Stomach smooth muscle (tissue), 2 donors: ENCODE measurements around the gene GLTP.
"Not testable (repeated sequence)": the region's sequence is repeated elsewhere in the genome, so short reads cannot be mapped to it uniquely, and the experiment has no call there.

Experiments used
- H3K27ac ChIP-seq: one replicate; pipeline ENCODE4 v1.7.0; 2013; ENCODE audit warnings: mild to moderate bottlenecking, low read length, inconsistent platforms
- H3K27me3 ChIP-seq, 2 donors: one replicate each; pipeline ENCODE4 v1.7.0; 2013; ENCODE audit warnings: low read length in 2 of 2; ENCODE audit not compliant: insufficient read depth in 2 of 2, control insufficient read depth in 1 of 2
- H3K36me3 ChIP-seq, 2 donors: one replicate each; pipeline ENCODE4 v1.7.0; 2013; ENCODE audit warnings: low read length in 2 of 2; ENCODE audit not compliant: control insufficient read depth in 2 of 2, insufficient read depth in 2 of 2
- H3K4me1 ChIP-seq: one replicate; pipeline ENCODE4 v1.7.0; 2013; ENCODE audit warnings: low read length; ENCODE audit not compliant: control insufficient read depth, insufficient read depth
- H3K4me3 ChIP-seq, 2 donors: one replicate each; pipeline ENCODE4 v1.7.0; 2013; ENCODE audit warnings: low read length in 2 of 2
- H3K9ac ChIP-seq, 2 donors: one replicate each; pipeline ENCODE4 v1.7.0; 2013; ENCODE audit warnings: low read length in 2 of 2, mild to moderate bottlenecking in 1 of 2
- H3K9me3 ChIP-seq, 2 donors: one replicate each; pipeline ENCODE4 v1.7.0; 2013; ENCODE audit warnings: low read length in 2 of 2; ENCODE audit not compliant: control insufficient read depth in 2 of 2
- donor health status: healthy.
- donor health status: Pancreatic carcinoma.

The GLTP gene

DNA sequence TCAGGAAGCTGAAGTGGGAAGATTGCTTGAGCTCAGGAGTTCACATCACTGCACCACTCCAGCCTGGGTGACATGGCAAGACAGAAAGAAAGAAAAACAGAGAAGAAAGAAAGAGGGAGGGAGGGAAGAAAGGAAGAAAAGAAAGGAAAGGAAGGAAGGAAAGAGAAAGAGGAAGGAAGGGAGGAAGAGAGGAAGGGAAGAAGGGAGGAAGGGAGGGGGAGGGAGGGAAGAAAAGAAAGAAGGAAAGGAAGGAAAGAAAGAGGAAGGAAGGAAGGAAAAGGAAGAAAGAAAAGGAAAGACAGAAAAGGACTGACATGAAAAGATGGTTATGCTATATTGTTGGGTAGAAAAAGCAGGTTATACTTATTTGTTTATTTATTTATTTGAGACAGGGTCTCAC is 3.9 kb downstream of the GLTP start:
- H3K4me1 ChIP-seq, result peaks cover 22% of the 10 kb centered on the region
- H3K27me3 ChIP-seq, result no peaks in the 10 kb centered on the region
- no peak overlapping the region for H3K9ac ChIP-seq
- no peak overlapping the region for H3K4me3 ChIP-seq
- peaks cover 0 to 2% of the 10 kb centered on the region in 2 donors for H3K36me3 ChIP-seq
- H3K9me3 ChIP-seq, result no peaks in the 10 kb centered on the region
- H3K27ac ChIP-seq, result no peak overlapping the region

DNA sequence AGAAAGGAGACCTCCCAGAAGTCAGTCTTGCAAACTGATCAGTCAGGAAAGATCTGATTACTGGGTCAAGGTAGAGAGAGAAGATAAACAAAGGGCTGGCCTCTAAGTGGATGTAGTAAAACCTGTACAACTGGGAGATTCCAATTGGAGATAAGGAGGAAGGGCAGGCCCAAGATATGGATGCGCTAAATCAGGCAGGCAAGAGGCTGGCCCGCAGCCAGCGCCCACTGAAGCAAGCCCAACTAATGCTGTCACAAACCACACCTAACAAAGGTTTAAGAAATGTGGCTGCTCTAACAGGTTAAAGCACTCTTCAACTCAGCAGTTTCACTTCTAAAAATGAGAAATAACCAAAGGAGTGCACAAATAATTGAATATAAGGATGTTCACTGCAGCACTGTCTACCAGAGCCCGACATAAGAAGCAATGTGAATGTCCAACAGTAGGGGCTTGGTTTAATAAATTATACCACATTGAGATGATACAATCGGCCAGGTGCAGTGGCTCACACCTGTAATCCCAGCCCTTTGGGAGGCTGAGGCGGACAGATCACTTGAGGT is 4.7 kb downstream of the GLTP start:
- Histone ChIP-seq H3K4me1 (peaks cover 20% of the 10 kb centered on the region), H3K4me3 (no peak overlapping the region), H3K27ac (no peak overlapping the region), H3K27me3 (no peaks in the 10 kb centered on the region), H3K9me3 (no peaks in the 10 kb centered on the region), H3K9ac (no peak overlapping the region), H3K36me3 (peaks cover 0 to 2% of the 10 kb centered on the region in 2 donors)

DNA sequence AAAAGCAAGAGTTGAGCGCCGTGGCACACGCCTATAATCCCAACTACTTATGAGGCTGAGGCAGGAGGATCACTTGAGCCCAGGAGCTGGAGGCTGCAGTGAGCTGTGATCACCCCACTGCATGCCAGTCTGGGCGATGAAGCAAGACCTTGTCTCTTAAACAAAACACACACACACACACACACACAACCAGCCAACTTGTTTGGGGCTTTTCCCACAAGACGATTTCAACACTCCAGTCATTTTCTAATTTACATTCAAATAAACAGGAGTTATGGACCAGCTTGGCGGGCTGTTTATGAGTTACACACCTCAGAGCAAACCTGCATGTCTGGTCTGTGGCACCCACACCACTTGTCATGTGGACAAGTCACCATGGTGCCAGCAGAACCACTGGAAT is 6.7 kb downstream of the GLTP start:
- H3K27ac ChIP-seq, result no peak overlapping the region

DNA sequence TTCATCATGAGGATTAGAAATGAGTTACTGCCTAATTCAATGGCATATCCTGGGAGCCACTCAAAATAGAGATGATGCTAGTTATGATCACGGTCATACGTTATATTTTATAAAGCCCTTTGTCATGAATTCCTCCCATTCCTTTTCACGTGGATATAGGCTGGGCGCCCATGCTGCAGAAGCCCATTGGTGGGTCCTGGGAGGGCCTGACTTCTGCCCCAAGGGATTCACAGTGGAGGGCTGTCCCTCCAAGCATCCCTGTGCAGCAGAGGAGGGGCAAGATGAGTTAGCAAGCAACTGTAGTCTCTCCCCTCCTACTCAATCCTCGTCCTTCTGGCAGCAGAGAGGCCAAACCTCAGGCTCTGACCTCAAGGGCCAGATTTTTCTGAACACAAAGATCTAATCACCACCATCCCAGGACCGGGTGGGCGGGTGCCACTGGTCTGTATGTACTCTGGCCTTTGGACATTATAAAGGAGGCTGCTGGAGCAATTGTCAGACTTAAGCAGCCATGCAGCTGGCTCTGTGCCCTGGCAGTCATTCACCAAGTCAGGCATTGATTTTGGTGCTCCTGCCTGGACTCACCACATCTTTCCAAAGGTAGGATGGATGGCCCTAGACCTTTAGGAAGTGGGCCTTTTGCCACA is 8.6 kb downstream of the GLTP start:
- no peak overlapping the region for H3K9ac ChIP-seq
- no peaks in the 10 kb centered on the region for H3K9me3 ChIP-seq
- H3K4me3 ChIP-seq, result no peak overlapping the region
- H3K27ac ChIP-seq, result no peak overlapping the region
- no peaks in the 10 kb centered on the region for H3K4me1 ChIP-seq
- peaks cover 0 to 2% of the 10 kb centered on the region in 2 donors for H3K36me3 ChIP-seq
- no peaks in the 10 kb centered on the region for H3K27me3 ChIP-seq

More for the DNA sequence above, 6.7 kb downstream of the GLTP start:
- H3K4me3 ChIP-seq, result no peak overlapping the region
- peaks cover 8% of the 10 kb centered on the region for H3K4me1 ChIP-seq
- H3K9ac ChIP-seq, result no peak overlapping the region
- no peaks in the 10 kb centered on the region for H3K27me3 ChIP-seq
- no peaks in the 10 kb centered on the region for H3K9me3 ChIP-seq
- H3K36me3 ChIP-seq, result peaks cover 0 to 2% of the 10 kb centered on the region in 2 donors

DNA sequence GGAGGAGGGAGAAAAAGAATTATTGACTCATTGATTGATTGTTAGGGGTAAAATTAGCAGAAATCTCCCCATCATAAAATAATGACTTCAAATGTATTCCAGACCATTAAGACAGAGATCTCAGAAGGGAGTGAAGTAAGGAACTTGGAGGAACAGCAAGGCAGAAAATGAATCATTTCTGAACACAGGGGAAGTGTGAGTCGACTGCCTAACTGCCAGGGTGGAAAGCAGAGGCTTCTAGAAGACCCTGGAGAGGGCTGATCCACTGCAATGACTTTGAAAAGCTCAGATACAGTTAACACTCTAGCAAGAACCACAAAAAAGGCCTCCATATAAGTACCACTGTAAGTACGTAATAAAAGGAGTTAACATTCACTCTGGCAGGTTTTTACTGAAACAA is 9.7 kb downstream of the GLTP start:
- Histone ChIP-seq H3K4me1 (no peaks in the 10 kb centered on the region), H3K27me3 (no peaks in the 10 kb centered on the region), H3K36me3 (peaks cover 0 to 2% of the 10 kb centered on the region in 2 donors), H3K27ac (no peak overlapping the region), H3K4me3 (no peak overlapping the region), H3K9me3 (no peaks in the 10 kb centered on the region), H3K9ac (no peak overlapping the region)

DNA sequence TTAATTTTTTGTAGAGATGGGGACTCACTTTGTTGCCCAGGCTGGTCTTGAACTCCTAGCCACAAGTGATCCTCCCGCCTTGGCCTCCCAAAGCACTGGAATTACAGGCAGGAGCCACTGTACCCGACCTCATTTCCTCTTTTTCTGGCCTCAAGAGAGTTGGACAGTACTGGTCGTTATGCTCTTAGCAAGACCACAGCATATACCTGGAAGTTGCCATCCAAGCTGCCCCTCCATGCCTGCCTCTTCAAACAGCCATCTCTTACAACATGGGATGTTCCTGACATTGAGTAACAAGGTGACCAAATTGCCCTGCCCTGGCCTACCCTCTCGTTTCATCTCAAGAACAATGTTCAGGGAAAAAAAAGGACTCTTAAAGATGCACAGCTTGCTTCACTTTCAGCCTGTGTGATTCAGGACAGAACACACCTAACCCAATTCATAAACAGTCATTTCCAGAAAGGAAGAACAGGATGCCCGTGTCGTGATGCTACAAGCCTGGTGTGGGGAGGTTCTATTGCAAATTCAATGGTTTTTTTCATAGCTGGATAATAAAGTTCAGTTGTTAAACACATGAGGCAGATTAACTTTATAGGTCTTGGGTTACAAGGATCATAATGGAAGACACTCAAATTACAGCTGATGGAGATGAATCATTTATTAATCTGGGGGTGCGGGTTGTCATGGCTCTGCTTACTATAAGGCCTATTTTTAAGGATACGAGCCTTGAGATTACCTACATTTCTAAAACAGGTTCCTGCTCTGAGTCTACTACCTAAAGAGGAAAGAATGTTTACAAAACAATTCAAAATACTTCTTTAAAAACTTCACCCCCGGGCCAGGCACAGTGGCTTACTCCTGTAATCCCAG is 11.9 kb downstream of the GLTP start:
- H3K9me3 ChIP-seq, result no peaks in the 10 kb centered on the region
- H3K4me3 ChIP-seq, result no peak overlapping the region
- no peak overlapping the region for H3K27ac ChIP-seq
- H3K27me3 ChIP-seq, result no peaks in the 10 kb centered on the region
- no peak overlapping the region for H3K9ac ChIP-seq
- H3K4me1 ChIP-seq, result peaks cover 4% of the 10 kb centered on the region
- peaks cover 0 to 2% of the 10 kb centered on the region in 2 donors for H3K36me3 ChIP-seq

DNA sequence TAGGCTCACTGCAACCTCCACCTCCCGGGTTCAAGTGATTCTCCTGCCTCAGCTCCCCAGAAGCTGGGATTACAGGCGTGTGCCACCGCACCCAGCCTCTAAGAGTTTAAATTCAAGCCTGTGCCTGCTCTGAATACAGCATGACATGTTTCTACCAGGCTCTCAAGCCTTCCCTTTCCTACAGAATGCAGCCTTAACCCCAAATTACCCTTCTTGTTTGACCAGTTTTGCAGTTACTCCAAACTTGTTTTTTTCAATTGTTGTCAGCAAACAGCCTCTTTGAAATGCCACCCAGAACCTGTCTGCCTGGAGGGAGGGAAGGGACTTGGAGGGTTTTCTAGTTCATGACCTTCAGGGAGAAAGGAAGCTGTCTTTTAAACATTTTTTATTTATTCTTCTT is 15.4 kb downstream of the GLTP start:
- Histone ChIP-seq H3K27me3 (no peaks in the 10 kb centered on the region), H3K4me3 (no peak overlapping the region), H3K4me1 (peaks cover 4% of the 10 kb centered on the region), H3K27ac (no peak overlapping the region), H3K9ac (no peak overlapping the region), H3K9me3 (no peaks in the 10 kb centered on the region), H3K36me3 (peaks cover 0 to 7% of the 10 kb centered on the region in 2 donors)

DNA sequence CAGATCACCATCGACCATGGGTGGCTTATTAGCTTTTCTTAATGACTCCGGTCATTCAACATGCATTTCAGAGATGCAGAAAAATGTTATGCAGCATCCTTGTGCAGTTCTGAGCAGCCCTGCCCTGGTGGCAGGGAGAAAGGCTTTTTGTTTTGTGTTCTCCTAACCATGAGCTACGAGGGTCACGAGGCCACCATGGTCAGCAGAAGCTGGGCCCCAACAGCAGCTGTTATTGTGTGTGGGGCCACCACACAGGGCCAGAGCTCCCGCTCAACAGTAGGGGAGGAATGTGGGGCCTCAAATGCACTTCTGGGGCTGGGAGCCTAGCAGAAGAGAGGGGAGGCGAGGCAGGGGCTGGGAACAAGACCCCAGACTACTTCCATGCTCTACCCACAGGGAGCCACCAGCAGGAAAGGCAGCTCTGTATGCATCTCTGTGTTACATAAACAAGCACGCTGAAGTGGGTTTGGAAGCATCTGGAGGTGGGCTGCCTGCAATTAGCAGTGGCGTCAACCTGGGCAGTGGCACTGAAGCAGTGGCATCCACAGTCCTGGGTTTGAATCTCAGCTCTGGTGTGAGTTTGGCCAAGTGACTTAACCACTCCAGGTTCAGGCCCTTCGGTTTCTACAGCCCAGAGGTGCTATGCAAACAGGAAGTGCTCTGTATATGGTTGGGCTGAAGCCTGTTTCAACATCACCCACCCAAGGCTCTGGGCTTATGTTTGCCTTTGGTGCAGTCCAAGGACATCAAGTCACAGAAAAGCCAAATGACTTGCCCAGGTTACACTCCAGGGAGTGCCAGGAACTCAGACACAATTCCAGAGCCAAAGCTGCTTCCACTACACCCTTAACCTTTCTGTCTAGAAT is 16.3 kb downstream of the GLTP start:
- H3K9ac ChIP-seq, result no peak overlapping the region
- peaks cover 4% of the 10 kb centered on the region for H3K4me1 ChIP-seq
- peaks cover 0 to 7% of the 10 kb centered on the region in 2 donors for H3K36me3 ChIP-seq
- no peaks in the 10 kb centered on the region for H3K27me3 ChIP-seq
- H3K9me3 ChIP-seq, result no peaks in the 10 kb centered on the region
- no peak overlapping the region for H3K27ac ChIP-seq
- no peak overlapping the region for H3K4me3 ChIP-seq

DNA sequence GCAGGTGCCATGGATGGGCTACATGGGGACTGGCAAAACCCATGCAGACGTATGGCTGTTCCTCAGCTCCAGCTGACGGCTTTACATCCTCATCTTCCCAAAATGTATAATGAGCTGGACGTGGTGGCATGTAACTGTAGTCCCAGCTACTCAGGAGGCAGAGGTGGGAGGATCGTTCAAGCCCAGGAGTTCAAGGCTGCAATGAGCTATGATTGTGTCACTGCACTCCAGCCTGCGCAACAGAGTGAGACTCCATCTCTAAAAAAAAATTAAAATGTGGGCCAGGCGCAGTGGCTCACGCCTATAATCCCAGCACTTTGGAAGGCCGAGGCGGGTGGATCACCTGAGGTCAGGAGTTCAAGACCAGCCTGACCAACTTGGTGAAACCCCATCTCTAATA is 17.9 kb downstream of the GLTP start:
- not testable (repeated sequence) for H3K27me3 ChIP-seq, H3K4me1 ChIP-seq, H3K9me3 ChIP-seq, H3K27ac ChIP-seq, H3K9ac ChIP-seq, H3K4me3 ChIP-seq
- peaks cover 12 to 17% of the 10 kb centered on the region in 2 donors for H3K36me3 ChIP-seq

DNA sequence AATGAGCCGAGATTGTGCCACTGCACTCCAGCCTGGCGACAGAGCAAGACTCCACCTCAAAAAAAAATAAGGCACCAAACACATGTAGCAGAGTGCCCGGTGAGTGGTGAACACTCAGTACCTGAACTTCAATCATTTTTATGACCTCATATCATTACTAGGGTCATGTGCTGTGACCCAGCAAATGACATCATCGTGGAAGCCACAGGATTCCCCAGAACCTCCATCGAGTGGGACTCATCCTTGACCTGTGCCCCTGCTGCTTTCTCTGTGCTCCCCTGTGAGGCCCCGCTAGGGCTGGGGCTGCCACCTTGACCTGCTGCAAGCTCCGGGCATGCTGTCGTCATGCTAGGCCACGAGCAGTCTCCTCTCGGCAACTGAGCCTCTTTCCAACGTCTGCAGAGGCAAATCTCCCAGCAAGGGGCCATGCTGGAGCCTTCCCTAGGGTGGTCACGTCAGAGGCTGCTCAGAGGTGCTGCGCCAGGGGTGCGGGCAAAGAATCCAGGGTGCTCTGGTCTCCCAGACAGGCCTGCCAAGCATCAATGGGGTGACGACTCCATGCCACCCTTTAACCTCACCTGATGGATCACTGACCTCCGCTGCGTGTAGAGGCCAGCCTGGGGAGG is 18.5 kb downstream of the GLTP start:
- no peaks in the 10 kb centered on the region for H3K27me3 ChIP-seq
- peaks cover 19 to 21% of the 10 kb centered on the region in 2 donors for H3K36me3 ChIP-seq
- H3K4me1 ChIP-seq, result peaks cover 4% of the 10 kb centered on the region
- H3K9ac ChIP-seq, result no peak overlapping the region
- no peak overlapping the region for H3K4me3 ChIP-seq
- no peaks in the 10 kb centered on the region for H3K9me3 ChIP-seq
- no peak overlapping the region for H3K27ac ChIP-seq
